ENCODE results near the gene DLK1. TPM values are rescaled to one million over a fixed set of nuclear protein-coding genes. Genes with fewer than 3 reads are reported as not detected.

The DLK1 gene
- polyA plus RNA-seq, 1 experiment = 0.12 TPM

DNA sequence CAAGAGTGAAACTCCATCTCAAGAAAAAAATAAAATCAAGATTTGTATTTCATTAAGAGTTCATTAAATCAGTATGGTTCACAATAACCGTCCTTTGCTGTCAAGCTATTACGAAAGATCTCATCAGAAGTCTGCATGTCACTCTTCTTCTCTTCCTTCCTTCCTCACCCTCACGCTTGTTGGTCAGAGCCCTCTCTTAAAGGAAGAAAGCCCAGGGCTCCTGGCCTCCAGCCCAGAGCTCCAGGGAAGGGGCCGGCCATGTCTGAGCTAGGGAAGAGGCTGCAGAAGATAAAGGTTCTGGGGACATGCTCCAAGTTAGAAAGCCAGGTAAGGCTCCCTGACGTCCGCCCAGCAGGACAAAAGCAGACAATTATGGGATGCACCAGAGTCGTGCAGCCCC, 43.1 kb upstream of the DLK1 start:
- H3K27ac ChIP-seq (ENCODE audit: low read depth, low read length) = no peak overlapping the region
- ChIA-PET CTCF (no interaction called here), POLR2A (no interaction called here)

DNA sequence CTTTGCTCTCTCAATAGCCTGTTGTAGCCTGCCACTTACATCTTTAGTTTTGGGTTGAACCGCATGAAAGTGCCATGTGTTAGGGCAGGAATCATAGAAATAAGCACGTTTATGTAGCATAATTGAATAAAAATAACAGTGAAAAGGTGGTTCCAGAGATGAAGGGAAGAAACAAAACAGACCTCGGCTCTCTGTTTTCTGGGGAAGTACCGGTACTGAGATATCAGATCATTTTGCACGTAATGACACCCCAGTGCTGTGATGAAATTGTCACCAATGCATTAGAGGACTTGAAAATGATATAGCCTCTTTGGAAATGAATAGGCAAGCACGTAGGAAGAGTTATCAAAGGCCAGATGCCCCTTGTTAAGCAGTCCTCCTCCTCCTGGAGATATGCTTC, 42.5 kb upstream of the DLK1 start:
- H3K27me3 ChIP-seq (ENCODE audit: control insufficient read depth, insufficient read depth, low read length) = peaks cover 11% of the 10 kb centered on the region
- no peak for DNase-seq (ENCODE audit: low read depth, low spot score)
- H3K4me3 ChIP-seq (ENCODE audit: low read depth, low read length) = no peak overlapping the region
- peaks cover 6% of the 10 kb centered on the region; the same call in 1 of the 2 replicates for H3K9me3 ChIP-seq (ENCODE audit: control insufficient read depth, insufficient read depth, low read length)
- TF ChIP-seq, protein P1, sequence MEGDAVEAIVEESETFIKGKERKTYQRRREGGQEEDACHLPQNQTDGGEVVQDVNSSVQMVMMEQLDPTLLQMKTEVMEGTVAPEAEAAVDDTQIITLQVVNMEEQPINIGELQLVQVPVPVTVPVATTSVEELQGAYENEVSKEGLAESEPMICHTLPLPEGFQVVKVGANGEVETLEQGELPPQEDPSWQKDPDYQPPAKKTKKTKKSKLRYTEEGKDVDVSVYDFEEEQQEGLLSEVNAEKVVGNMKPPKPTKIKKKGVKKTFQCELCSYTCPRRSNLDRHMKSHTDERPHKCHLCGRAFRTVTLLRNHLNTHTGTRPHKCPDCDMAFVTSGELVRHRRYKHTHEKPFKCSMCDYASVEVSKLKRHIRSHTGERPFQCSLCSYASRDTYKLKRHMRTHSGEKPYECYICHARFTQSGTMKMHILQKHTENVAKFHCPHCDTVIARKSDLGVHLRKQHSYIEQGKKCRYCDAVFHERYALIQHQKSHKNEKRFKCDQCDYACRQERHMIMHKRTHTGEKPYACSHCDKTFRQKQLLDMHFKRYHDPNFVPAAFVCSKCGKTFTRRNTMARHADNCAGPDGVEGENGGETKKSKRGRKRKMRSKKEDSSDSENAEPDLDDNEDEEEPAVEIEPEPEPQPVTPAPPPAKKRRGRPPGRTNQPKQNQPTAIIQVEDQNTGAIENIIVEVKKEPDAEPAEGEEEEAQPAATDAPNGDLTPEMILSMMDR (IDR thresholded peaks at IDR 0.05; ENCODE audit: low read depth, low read length) = no peak
- ChIA-PET POLR2A (interaction anchor here (0.5 to 0.6 kb wide), 2 partner anchors 7 to 28 kb away, joined by 5 to 6 read pairs; no protein-coding TSS in a partner anchor), CTCF (no interaction called here)
- H3K27ac ChIP-seq (ENCODE audit: low read depth, low read length) = no peak overlapping the region

More for the DNA sequence above, 43.1 kb upstream of the DLK1 start:
- TF ChIP-seq, protein P1 (IDR thresholded peaks at IDR 0.05; ENCODE audit: low read depth, low read length) = no peak
- Histone ChIP-seq H3K9me3 (ENCODE audit: control insufficient read depth, insufficient read depth, low read length) (peaks cover 6% of the 10 kb centered on the region; the same call in 1 of the 2 replicates), H3K27me3 (ENCODE audit: control insufficient read depth, insufficient read depth, low read length) (peaks cover 11% of the 10 kb centered on the region), H3K4me3 (ENCODE audit: low read depth, low read length) (no peak overlapping the region)
- DNase-seq (ENCODE audit: low read depth, low spot score) = no peak

DNA sequence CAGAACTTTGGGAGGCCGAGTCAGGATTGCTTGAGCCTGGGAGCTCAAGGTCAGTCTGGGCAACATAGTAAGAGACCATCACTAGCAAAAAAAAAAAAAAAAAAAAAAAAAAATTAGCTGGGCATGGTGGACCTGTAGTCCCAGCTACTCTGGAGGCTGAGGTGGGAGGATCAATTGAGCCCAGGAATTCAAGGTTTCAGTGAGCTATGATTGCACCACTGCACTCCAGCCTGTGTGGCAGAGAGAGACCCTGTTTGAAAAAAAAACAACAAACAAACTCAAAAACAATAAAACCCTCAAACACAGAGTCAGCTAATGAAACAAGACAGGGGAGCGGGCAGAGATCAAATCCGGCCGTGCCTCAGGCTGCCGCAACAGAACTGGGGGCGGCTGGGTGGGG, 41.7 kb upstream of the DLK1 start:
- ChIA-PET POLR2A (interaction anchor here (0.6 to 0.7 kb wide), 2 partner anchors 8 to 43 kb away, joined by 5 to 6 read pairs; no protein-coding TSS in a partner anchor), CTCF (no interaction called here)
- no peak for DNase-seq (ENCODE audit: low read depth, low spot score)
- Histone ChIP-seq H3K4me3 (ENCODE audit: low read depth, low read length) (no peak overlapping the region), H3K27ac (ENCODE audit: low read depth, low read length) (no peak overlapping the region), H3K27me3 (ENCODE audit: control insufficient read depth, insufficient read depth, low read length) (peaks cover 11% of the 10 kb centered on the region), H3K9me3 (ENCODE audit: control insufficient read depth, insufficient read depth, low read length) (no peaks in the 10 kb centered on the region; the same call in 1 of the 2 replicates)
- TF ChIP-seq, protein P1 (IDR thresholded peaks at IDR 0.05; ENCODE audit: low read depth, low read length) = no peak

DNA sequence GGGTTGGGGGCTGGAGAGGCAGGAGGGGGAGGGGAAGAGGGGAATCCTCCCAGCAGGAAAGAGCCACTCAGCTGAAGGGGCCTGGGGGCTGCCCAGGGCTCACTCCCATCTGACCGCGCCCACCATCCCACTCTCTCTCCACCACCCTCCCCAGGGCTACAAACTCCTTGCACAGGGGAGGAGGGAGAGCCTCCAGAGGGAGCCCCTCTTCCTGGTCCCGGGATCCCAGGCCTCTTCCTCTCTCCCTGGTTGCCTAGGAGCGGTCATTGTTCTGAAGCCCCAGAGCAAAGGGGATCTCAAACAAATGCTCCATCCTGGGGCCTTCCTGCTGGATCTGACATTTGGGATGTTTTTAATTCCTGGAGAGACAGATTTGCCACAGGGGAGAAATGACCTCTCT, 39.8 kb upstream of the DLK1 start:
- CTCF ChIA-PET = no interaction called here
- Histone ChIP-seq H3K4me3 (ENCODE audit: low read depth, low read length) (no peak overlapping the region), H3K27ac (ENCODE audit: low read depth, low read length) (no peak overlapping the region), H3K9me3 (ENCODE audit: control insufficient read depth, insufficient read depth, low read length) (no peaks in the 10 kb centered on the region), H3K27me3 (ENCODE audit: control insufficient read depth, insufficient read depth, low read length) (peaks cover 11% of the 10 kb centered on the region)
- POLR2A ChIA-PET = no interaction called here
- TF ChIP-seq, protein P1 (IDR thresholded peaks at IDR 0.05; ENCODE audit: low read depth, low read length) = no peak
- no peak for DNase-seq (ENCODE audit: low read depth, low spot score)

DNA sequence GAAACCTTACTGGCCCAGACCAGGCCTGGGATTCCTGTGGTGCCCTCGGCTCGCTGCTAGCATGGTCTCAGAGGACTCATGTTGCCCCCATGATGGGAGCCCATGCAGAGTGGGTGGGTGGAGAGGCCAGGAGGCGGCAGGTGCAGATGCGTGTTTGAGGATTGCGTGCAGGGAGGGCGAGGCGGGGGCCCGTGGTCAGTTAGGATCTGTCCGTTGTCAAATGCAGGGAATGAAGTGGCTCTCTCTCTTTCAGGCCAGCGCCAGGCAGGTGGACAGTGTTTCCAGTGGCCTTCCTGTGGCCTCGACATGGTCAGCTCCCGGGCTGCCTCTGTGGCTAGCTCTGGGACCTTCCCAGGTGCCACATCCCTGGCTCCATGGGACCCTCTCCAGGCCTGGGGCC, 39.3 kb upstream of the DLK1 start:
- no peaks in the 10 kb centered on the region for H3K9me3 ChIP-seq (ENCODE audit: control insufficient read depth, insufficient read depth, low read length)
- ChIA-PET POLR2A (no interaction called here), CTCF (no interaction called here)
- no peak overlapping the region for H3K27ac ChIP-seq (ENCODE audit: low read depth, low read length)
- H3K27me3 ChIP-seq (ENCODE audit: control insufficient read depth, insufficient read depth, low read length) = peaks cover 7% of the 10 kb centered on the region
- TF ChIP-seq, protein P1 (IDR thresholded peaks at IDR 0.05; ENCODE audit: low read depth, low read length) = no peak
- no peak for DNase-seq (ENCODE audit: low read depth, low spot score)
- H3K4me3 ChIP-seq (ENCODE audit: low read depth, low read length) = no peak overlapping the region
